Measurements from ENCODE around the gene TNNT1.
A peak's percentile ranks its signal among the peaks of the same experiment; 100 is the strongest.
"Not testable (repeated sequence)": the region's sequence is repeated elsewhere in the genome, so short reads cannot be mapped to it uniquely, and the experiment has no call there.

The TNNT1 gene

GRCh38 chr19:55156202-55157063 lies 7.4 kb upstream of the TNNT1 start:
- H3K79me2 ChIP-seq (ENCODE audit: control insufficient read depth, insufficient read depth, low read length, unreplicated experiment), result no peaks in the 10 kb centered on the region
- peaks cover 16% of the 10 kb centered on the region for H3K4me1 ChIP-seq (ENCODE audit: control insufficient read depth, insufficient read depth, low read length, unreplicated experiment)
- peaks cover 16% of the 10 kb centered on the region; the same call in 1 of the 2 replicates for H3K27me3 ChIP-seq (ENCODE audit: insufficient read depth, low read length)
- no peak overlapping the region for H3K4me3 ChIP-seq (ENCODE audit: low read depth, low read length)
- H3K36me3 ChIP-seq (ENCODE audit: insufficient read depth, low read length), result no peaks in the 10 kb centered on the region
- H2AFZ ChIP-seq (ENCODE audit: low read length, unreplicated experiment), result no peak overlapping the region
- H3K27ac ChIP-seq (ENCODE audit: low read depth, low read length), result no peak overlapping the region

GRCh38 chr19:55155784-55156183 lies 6.8 kb upstream of the TNNT1 start:
- not testable (repeated sequence) for H3K27ac ChIP-seq (ENCODE audit: low read depth, low read length); H3K4me3 ChIP-seq (ENCODE audit: low read depth, low read length); H3K79me2 ChIP-seq (ENCODE audit: control insufficient read depth, insufficient read depth, low read length, unreplicated experiment); H2AFZ ChIP-seq (ENCODE audit: low read length, unreplicated experiment); H3K36me3 ChIP-seq (ENCODE audit: insufficient read depth, low read length)
- Histone ChIP-seq H3K27me3 (ENCODE audit: insufficient read depth, low read length) (peaks cover 12% of the 10 kb centered on the region; the same call in 1 of the 2 replicates), H3K4me1 (ENCODE audit: control insufficient read depth, insufficient read depth, low read length, unreplicated experiment) (peaks cover 16% of the 10 kb centered on the region)

- Histone ChIP-seq H2AFZ (ENCODE audit: low read length, unreplicated experiment) (no peak overlapping the region), H3K27ac (ENCODE audit: low read depth, low read length) (no peak overlapping the region), H3K36me3 (ENCODE audit: insufficient read depth, low read length) (no peaks in the 10 kb centered on the region), H3K27me3 (ENCODE audit: insufficient read depth, low read length) (peaks cover 20% of the 10 kb centered on the region), H3K4me1 (ENCODE audit: control insufficient read depth, insufficient read depth, low read length, unreplicated experiment) (peaks cover 1% of the 10 kb centered on the region), H3K79me2 (ENCODE audit: control insufficient read depth, insufficient read depth, low read length, unreplicated experiment) (no peaks in the 10 kb centered on the region), H3K4me3 (ENCODE audit: low read depth, low read length) (no peak overlapping the region)
These were observed 4.8 kb upstream of the TNNT1 start for GRCh38 chr19:55153652-55154264.

- Histone ChIP-seq H3K36me3 (ENCODE audit: insufficient read depth, low read length) (no peaks in the 10 kb centered on the region), H3K4me3 (ENCODE audit: low read depth, low read length) (no peak overlapping the region), H3K4me1 (ENCODE audit: control insufficient read depth, insufficient read depth, low read length, unreplicated experiment) (no peaks in the 10 kb centered on the region), H3K27ac (ENCODE audit: low read depth, low read length) (no peak overlapping the region), H2AFZ (ENCODE audit: low read length, unreplicated experiment) (no peak overlapping the region), H3K79me2 (ENCODE audit: control insufficient read depth, insufficient read depth, low read length, unreplicated experiment) (no peaks in the 10 kb centered on the region), H3K27me3 (ENCODE audit: insufficient read depth, low read length) (peaks cover 30% of the 10 kb centered on the region)
These were observed 3.0 kb upstream of the TNNT1 start for GRCh38 chr19:55152017-55152416.

- Histone ChIP-seq H3K4me1 (ENCODE audit: control insufficient read depth, insufficient read depth, low read length, unreplicated experiment) (no peaks in the 10 kb centered on the region), H3K27me3 (ENCODE audit: insufficient read depth, low read length) (peaks cover 24% of the 10 kb centered on the region), H3K4me3 (ENCODE audit: low read depth, low read length) (no peak overlapping the region)
These were observed 1.3 kb downstream of the TNNT1 start for GRCh38 chr19:55147545-55148251.

GRCh38 chr19:55146705-55147273 lies 2.2 kb downstream of the TNNT1 start:
- Histone ChIP-seq H3K79me2 (ENCODE audit: control insufficient read depth, insufficient read depth, low read length, unreplicated experiment) (no peaks in the 10 kb centered on the region), H3K4me1 (ENCODE audit: control insufficient read depth, insufficient read depth, low read length, unreplicated experiment) (no peaks in the 10 kb centered on the region), H3K4me3 (ENCODE audit: low read depth, low read length) (no peak overlapping the region; the same call in 1 of the 2 replicates), H3K27ac (ENCODE audit: low read depth, low read length) (no peak overlapping the region), H2AFZ (ENCODE audit: low read length, unreplicated experiment) (no peak overlapping the region), H3K27me3 (ENCODE audit: insufficient read depth, low read length) (peaks cover 24% of the 10 kb centered on the region), H3K36me3 (ENCODE audit: insufficient read depth, low read length) (no peaks in the 10 kb centered on the region)

More at GRCh38 chr19:55147545-55148251, 1.3 kb downstream of the TNNT1 start:
- H3K79me2 ChIP-seq (ENCODE audit: control insufficient read depth, insufficient read depth, low read length, unreplicated experiment), result no peaks in the 10 kb centered on the region
- H3K36me3 ChIP-seq (ENCODE audit: insufficient read depth, low read length), result no peaks in the 10 kb centered on the region
- H2AFZ ChIP-seq (ENCODE audit: low read length, unreplicated experiment), result no peak overlapping the region
- H3K27ac ChIP-seq (ENCODE audit: low read depth, low read length), result no peak overlapping the region

- Histone ChIP-seq H3K79me2 (ENCODE audit: control insufficient read depth, insufficient read depth, low read length, unreplicated experiment) (no peaks in the 10 kb centered on the region), H3K36me3 (ENCODE audit: insufficient read depth, low read length) (no peaks in the 10 kb centered on the region), H3K27ac (ENCODE audit: low read depth, low read length) (no peak overlapping the region), H3K27me3 (ENCODE audit: insufficient read depth, low read length) (peaks cover 24% of the 10 kb centered on the region), H2AFZ (ENCODE audit: low read length, unreplicated experiment) (no peak overlapping the region), H3K4me3 (ENCODE audit: low read depth, low read length) (peak overlapping the region; percentile 54; the same call in 1 of the 2 replicates), H3K4me1 (ENCODE audit: control insufficient read depth, insufficient read depth, low read length, unreplicated experiment) (no peaks in the 10 kb centered on the region)
These were observed 2.8 kb downstream of the TNNT1 start for GRCh38 chr19:55146078-55146704.

GRCh38 chr19:55145232-55145631 lies 3.8 kb downstream of the TNNT1 start:
- Histone ChIP-seq H3K4me3 (ENCODE audit: low read depth, low read length) (no peak overlapping the region), H3K36me3 (ENCODE audit: insufficient read depth, low read length) (no peaks in the 10 kb centered on the region), H3K27me3 (ENCODE audit: insufficient read depth, low read length) (peaks cover 24% of the 10 kb centered on the region), H3K79me2 (ENCODE audit: control insufficient read depth, insufficient read depth, low read length, unreplicated experiment) (no peaks in the 10 kb centered on the region), H2AFZ (ENCODE audit: low read length, unreplicated experiment) (no peak overlapping the region), H3K4me1 (ENCODE audit: control insufficient read depth, insufficient read depth, low read length, unreplicated experiment) (no peaks in the 10 kb centered on the region), H3K27ac (ENCODE audit: low read depth, low read length) (no peak overlapping the region)

- H3K36me3 ChIP-seq (ENCODE audit: insufficient read depth, low read length), result no peaks in the 10 kb centered on the region
- no peak overlapping the region for H3K27ac ChIP-seq (ENCODE audit: low read depth, low read length)
- peaks cover 5% of the 10 kb centered on the region; the same call in 1 of the 2 replicates for H3K27me3 ChIP-seq (ENCODE audit: insufficient read depth, low read length)
- no peaks in the 10 kb centered on the region for H3K79me2 ChIP-seq (ENCODE audit: control insufficient read depth, insufficient read depth, low read length, unreplicated experiment)
- H2AFZ ChIP-seq (ENCODE audit: low read length, unreplicated experiment), result no peak overlapping the region
- H3K4me3 ChIP-seq (ENCODE audit: low read depth, low read length), result no peak overlapping the region; the same call in 1 of the 2 replicates
- no peaks in the 10 kb centered on the region for H3K4me1 ChIP-seq (ENCODE audit: control insufficient read depth, insufficient read depth, low read length, unreplicated experiment)
These were observed 7.3 kb downstream of the TNNT1 start for GRCh38 chr19:55141696-55142095.

- Histone ChIP-seq H3K4me1 (ENCODE audit: control insufficient read depth, insufficient read depth, low read length, unreplicated experiment) (no peaks in the 10 kb centered on the region), H3K4me3 (ENCODE audit: low read depth, low read length) (no peak overlapping the region), H2AFZ (ENCODE audit: low read length, unreplicated experiment) (no peak overlapping the region), H3K27me3 (ENCODE audit: insufficient read depth, low read length) (no peaks in the 10 kb centered on the region), H3K36me3 (ENCODE audit: insufficient read depth, low read length) (no peaks in the 10 kb centered on the region), H3K27ac (ENCODE audit: low read depth, low read length) (no peak overlapping the region), H3K79me2 (ENCODE audit: control insufficient read depth, insufficient read depth, low read length, unreplicated experiment) (no peaks in the 10 kb centered on the region)
These were observed 11.1 kb downstream of the TNNT1 start for GRCh38 chr19:55137915-55138314.

Data from ACC112 (cell line).